ENCODE results near the gene PTPRN2.

The PTPRN2 gene

GRCh38 chr7:157523371-157523765, 1064.3 kb downstream of the PTPRN2 start:
- H3K4me3 ChIP-seq (ENCODE audit: low read depth, low read length) = no peak overlapping the region
- no peak for DNase-seq (ENCODE audit: low read depth, low spot score)
- TF ChIP-seq, protein P1, sequence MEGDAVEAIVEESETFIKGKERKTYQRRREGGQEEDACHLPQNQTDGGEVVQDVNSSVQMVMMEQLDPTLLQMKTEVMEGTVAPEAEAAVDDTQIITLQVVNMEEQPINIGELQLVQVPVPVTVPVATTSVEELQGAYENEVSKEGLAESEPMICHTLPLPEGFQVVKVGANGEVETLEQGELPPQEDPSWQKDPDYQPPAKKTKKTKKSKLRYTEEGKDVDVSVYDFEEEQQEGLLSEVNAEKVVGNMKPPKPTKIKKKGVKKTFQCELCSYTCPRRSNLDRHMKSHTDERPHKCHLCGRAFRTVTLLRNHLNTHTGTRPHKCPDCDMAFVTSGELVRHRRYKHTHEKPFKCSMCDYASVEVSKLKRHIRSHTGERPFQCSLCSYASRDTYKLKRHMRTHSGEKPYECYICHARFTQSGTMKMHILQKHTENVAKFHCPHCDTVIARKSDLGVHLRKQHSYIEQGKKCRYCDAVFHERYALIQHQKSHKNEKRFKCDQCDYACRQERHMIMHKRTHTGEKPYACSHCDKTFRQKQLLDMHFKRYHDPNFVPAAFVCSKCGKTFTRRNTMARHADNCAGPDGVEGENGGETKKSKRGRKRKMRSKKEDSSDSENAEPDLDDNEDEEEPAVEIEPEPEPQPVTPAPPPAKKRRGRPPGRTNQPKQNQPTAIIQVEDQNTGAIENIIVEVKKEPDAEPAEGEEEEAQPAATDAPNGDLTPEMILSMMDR (IDR thresholded peaks at IDR 0.05; ENCODE audit: insufficient read depth, low read length, missing control alignments) = no peak
- CTCF ChIA-PET = no interaction called here
- POLR2A ChIA-PET = no interaction called here

GRCh38 chr7:157522954-157523353, 1064.7 kb downstream of the PTPRN2 start:
- H3K4me3 ChIP-seq (ENCODE audit: low read depth, low read length) = no peak overlapping the region
- CTCF ChIA-PET = no interaction called here
- no peak for DNase-seq (ENCODE audit: low read depth, low spot score)
- TF ChIP-seq, protein P1 (IDR thresholded peaks at IDR 0.05; ENCODE audit: insufficient read depth, low read length, missing control alignments) = no peak
- POLR2A ChIA-PET = no interaction called here

- DNase-seq (ENCODE audit: low read depth, low spot score) = no peak
- TF ChIP-seq, protein P1 (IDR thresholded peaks at IDR 0.05; ENCODE audit: insufficient read depth, low read length, missing control alignments) = no peak
- POLR2A ChIA-PET = no interaction called here
- no peak overlapping the region for H3K4me3 ChIP-seq (ENCODE audit: low read depth, low read length)
- CTCF ChIA-PET = no interaction called here
Measured at GRCh38 chr7:157522189-157522588, 1065.4 kb downstream of the PTPRN2 start.

DNA sequence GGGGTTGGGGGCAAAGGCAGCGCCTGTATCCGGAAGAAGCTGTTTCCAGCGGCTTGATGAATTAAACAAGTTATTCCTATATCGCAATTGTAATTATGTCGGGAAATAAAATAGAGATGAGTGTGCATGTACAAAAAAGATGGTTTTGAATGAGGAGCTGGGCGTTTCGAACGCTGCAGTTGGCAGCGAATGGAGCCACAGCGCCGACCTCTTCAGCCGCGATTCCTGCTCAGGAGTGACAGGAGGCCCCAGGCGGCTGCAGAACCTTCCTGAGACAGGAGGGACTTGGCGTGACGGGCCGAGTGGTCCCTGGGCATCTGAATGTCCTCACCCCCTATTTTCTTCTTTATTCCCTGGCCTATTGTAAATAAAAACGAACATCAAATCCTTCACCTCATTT, 1065.9 kb downstream of the PTPRN2 start:
- ChIA-PET CTCF (no interaction called here), POLR2A (no interaction called here)
- H3K4me3 ChIP-seq (ENCODE audit: low read depth, low read length) = no peak overlapping the region
- TF ChIP-seq, protein P1 (IDR thresholded peaks at IDR 0.05; ENCODE audit: insufficient read depth, low read length, missing control alignments) = no peak
- DNase-seq (ENCODE audit: low read depth, low spot score) = no peak

GRCh38 chr7:157521061-157521731, 1066.4 kb downstream of the PTPRN2 start:
- CTCF ChIA-PET = no interaction called here
- no peak overlapping the region for H3K4me3 ChIP-seq (ENCODE audit: low read depth, low read length)
- POLR2A ChIA-PET = no interaction called here
- DNase-seq (ENCODE audit: low read depth, low spot score) = no peak
- TF ChIP-seq, protein P1 (IDR thresholded peaks at IDR 0.05; ENCODE audit: insufficient read depth, low read length, missing control alignments) = no peak

GRCh38 chr7:157520249-157520648, 1067.4 kb downstream of the PTPRN2 start:
- ChIA-PET POLR2A (no interaction called here), CTCF (no interaction called here)
- no peak for DNase-seq (ENCODE audit: low read depth, low spot score)
- TF ChIP-seq, protein P1 (IDR thresholded peaks at IDR 0.05; ENCODE audit: insufficient read depth, low read length, missing control alignments) = no peak
- H3K4me3 ChIP-seq (ENCODE audit: low read depth, low read length) = no peak overlapping the region

Data from AG04449 (cell line).